Vagina (tissue), 2 donors: Measurements from ENCODE around the gene SMARCD2.
"Not testable (repeated sequence)": the region's sequence is repeated elsewhere in the genome, so short reads cannot be mapped to it uniquely, and the experiment has no call there.

ENCODE experiments used
- POLR2A ChIP-seq, 2 donors: fragments of 450-650 bp; IDR thresholded peaks; one replicate each; pipeline ENCODE4 v1.6.1; 2017; ENCODE audit warnings: antibody characterized with exemption in 2 of 2, mild to moderate bottlenecking in 2 of 2, moderate library complexity in 2 of 2
- POLR2AphosphoS5 ChIP-seq, 2 donors: sonication (generic); formaldehyde crosslinking; IDR thresholded peaks; one replicate each; pipeline ENCODE4 v1.9.0; 2017; ENCODE audit warnings: antibody characterized with exemption in 2 of 2, mild to moderate bottlenecking in 2 of 2, low read depth in 1 of 2; ENCODE audit not compliant: insufficient read depth in 1 of 2

- not testable (repeated sequence) for TF ChIP-seq POLR2AphosphoS5 (IDR thresholded peaks at IDR 0.05; ENCODE audit: insufficient read depth in 1 of 2, low read depth in 1 of 2); POLR2A (IDR thresholded peaks at IDR 0.05)
These were observed 38.9 kb upstream of the SMARCD2 start for GRCh38 chr17:63881337-63881736.
